H1 (cell line): Measurements from ENCODE around the gene ASPA. TPM values are rescaled to one million over a fixed set of nuclear protein-coding genes. Genes with fewer than 3 reads are reported as not detected.

ENCODE experiments used
- E2F6 ChIP-seq: IDR thresholded peaks from 2 replicates; pipeline ENCODE4 v1.6.1; 2012; ENCODE audit warnings: inconsistent platforms
- SAP30 ChIP-seq: fragments of 300-600 bp; sonication (generic); IDR thresholded peaks from 2 replicates; pipeline ENCODE4 v1.7.1; 2012; ENCODE audit warnings: low read length, moderate library complexity, mild to moderate bottlenecking, inconsistent platforms; ENCODE audit not compliant: insufficient read depth, insufficient replicate concordance
- polyA plus RNA-seq, 7 experiments: library from polyadenylated mRNA; depleted of rRNA in 3 of 7; stranded (reverse) in 5 of 7; unstranded in 2 of 7; fragments of >200 nt in 5 of 7; fragments of 200-250 nt in 2 of 7; gene quantifications; 1 replicate in 5 of 7; 2 replicates in 1 of 7; 4 replicates in 1 of 7; pipeline versions ENCODE4 v1.2.1 to v1.2.3, GENCODE V29; 2011 to 2013; ENCODE audit warnings: missing spikeins in 2 of 7, mixed read lengths in 2 of 7
- total RNA-seq: library from RNA; stranded (reverse); fragmentation: NEBNext Ultra II Directional; extraction: Animal tissue kit (Norgen Biotek cat#: 25700); gene quantifications from 2 replicates; pipeline ENCODE4 v1.2.1, GENCODE V29; 2021

Gene ASPA
- total and polyA plus RNA-seq, 2 of the 8 experiments (the other 6 are each of a cell fraction or from before 2014, with no cell fraction given) = 0.03 TPM; not detected in 1

GRCh38 chr17:3438368-3438767 is 37.4 kb upstream of the ASPA start (continued):
- TF ChIP-seq SAP30 (no peak), E2F6 (no peak)
